Lower lobe of right lung (tissue), 2 donors: ENCODE measurements around the gene CIAO1. TPM values are rescaled to one million over a fixed set of nuclear protein-coding genes. Genes with fewer than 3 reads are reported as not detected.

Experiments used
- ATAC-seq, 2 donors: fragments of 200-7000 bp; cut with Tn5 transposase; one replicate each; pipeline ENCODE4 v1.9.1; 2020 to 2022; ENCODE audit warnings: mild to moderate bottlenecking in 2 of 2, moderate library complexity in 2 of 2
- DNase-seq: peaks from one replicate; pipeline ENCODE4 v3.0.0-alpha.2; 2020
- H3K27ac ChIP-seq: fragments of 200-600 bp; one replicate; pipeline ENCODE4 v1.8.0; 2022
- H3K27me3 ChIP-seq: fragments of 200-600 bp; one replicate; pipeline ENCODE4 v1.8.0; 2022; ENCODE audit warnings: low read depth
- H3K36me3 ChIP-seq: fragments of 200-600 bp; one replicate; pipeline ENCODE4 v1.8.0; 2022; ENCODE audit warnings: mild to moderate bottlenecking
- H3K4me1 ChIP-seq: fragments of 200-600 bp; one replicate; pipeline ENCODE4 v1.8.0; 2022
- H3K4me3 ChIP-seq: fragments of 200-600 bp; one replicate; pipeline ENCODE4 v1.8.0; 2022; ENCODE audit warnings: mild to moderate bottlenecking
- H3K9me3 ChIP-seq: fragments of 200-600 bp; one replicate; pipeline ENCODE4 v1.8.0; 2022
- CTCF ChIP-seq: fragments of 200-600 bp; IDR thresholded peaks from one replicate; pipeline ENCODE4 v1.8.0; 2022; ENCODE audit warnings: antibody characterized with exemption, mild to moderate bottlenecking
- intact Hi-C: fragments of 100-400 bp; cut with DNase I; formaldehyde crosslinking; loops from one replicate; pipeline ENCODE4 v1.11.0; 2022
- total RNA-seq: library from RNA; stranded (reverse); fragmentation: NEBNext Ultra II Directional; extraction: Animal tissue kit (Norgen Biotek cat#: 25700); gene quantifications from one replicate; pipeline ENCODE4 v1.2.1, GENCODE V29; 2021
- donor health status: DM: no; HTN: yes; CAD: no; lungs with severe emphysema.

The CIAO1 gene
- total RNA-seq, 1 donor from 2014 or later, result 62.3 TPM

GRCh38 chr2:96320326-96320725, 54.3 kb downstream of the CIAO1 start:
- H3K36me3 ChIP-seq, result no peaks in the 10 kb centered on the region
- no peak for ATAC-seq
- peaks cover 38% of the 10 kb centered on the region for H3K27me3 ChIP-seq
- TF ChIP-seq CTCF, result no peak
- H3K27ac ChIP-seq, result no peak overlapping the region
- H3K4me1 ChIP-seq, result peaks cover 24% of the 10 kb centered on the region
- peak overlapping the region; percentile 77 for H3K4me3 ChIP-seq
- no peak for DNase-seq
- intact Hi-C loops, result no loop called here
- H3K9me3 ChIP-seq, result no peaks in the 10 kb centered on the region

- H3K36me3 ChIP-seq, result no peaks in the 10 kb centered on the region
- H3K4me3 ChIP-seq, result peak overlapping the region; percentile 77
- peaks cover 24% of the 10 kb centered on the region for H3K4me1 ChIP-seq
- no peaks in the 10 kb centered on the region for H3K9me3 ChIP-seq
- H3K27me3 ChIP-seq, result peaks cover 44% of the 10 kb centered on the region
- TF ChIP-seq CTCF, result no peak
- intact Hi-C loops, result no loop called here
- ATAC-seq (peak; percentile 54 to 69), DNase-seq (peak; percentile 53)
- peak overlapping the region; percentile 57 for H3K27ac ChIP-seq
These were observed 55.0 kb downstream of the CIAO1 start for GRCh38 chr2:96320728-96321622.

Other genes with a start within 250 kb of the CIAO1 start
- gene GPAT2, start 231.3 kb upstream of the CIAO1 start, total RNA-seq, result 4.3 TPM
- 0.32 TPM for gene ADRA2B, start 149.7 kb upstream of the CIAO1 start, total RNA-seq
- gene ASTL, start 127.7 kb upstream of the CIAO1 start, total RNA-seq, result not detected
- 5.5 TPM for gene DUSP2, start 120.8 kb upstream of the CIAO1 start, total RNA-seq
- gene STARD7, start 57.4 kb upstream of the CIAO1 start, total RNA-seq, result 147 TPM
- 77.4 TPM for gene TMEM127, start 228 bp upstream of the CIAO1 start, total RNA-seq
- gene SNRNP200, start 39.3 kb downstream of the CIAO1 start, total RNA-seq, result 95.3 TPM
- 1.9 TPM for gene ITPRIPL1, start 59.1 kb downstream of the CIAO1 start, total RNA-seq
- gene NCAPH, start 69.5 kb downstream of the CIAO1 start, total RNA-seq, result 1.2 TPM
- 0.27 TPM for gene NEURL3, start 239.1 kb downstream of the CIAO1 start, total RNA-seq